C1 segment of cervical spinal cord (tissue), 14 donors: Measurements from ENCODE around the gene CYP4Z1.
"Not testable (repeated sequence)": the region's sequence is repeated elsewhere in the genome, so short reads cannot be mapped to it uniquely, and the experiment has no call there.

Source experiments
- DNase-seq, 14 donors: peaks; one replicate each; lab custom pipeline; 2025; lab: John Stamatoyannopoulos, UW

Gene CYP4Z1

DNA sequence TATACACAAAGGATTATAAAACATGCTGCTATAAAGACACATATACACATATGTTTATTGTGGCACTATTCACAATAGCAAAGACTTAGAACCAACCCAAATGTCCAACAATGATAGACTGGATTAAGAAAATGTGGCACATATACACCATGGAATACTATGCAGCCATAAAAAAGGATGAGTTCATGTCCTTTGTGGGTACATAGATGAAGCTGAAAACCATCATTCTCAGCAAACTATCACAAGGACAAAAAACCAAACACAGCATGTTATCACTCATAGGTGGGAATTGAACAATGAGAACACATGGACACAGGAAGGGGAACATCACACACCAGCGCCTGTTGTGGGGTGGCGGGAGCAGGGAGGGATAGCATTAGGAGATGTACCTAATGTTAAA lies 60.0 kb downstream of the CYP4Z1 start:
- DNase-seq: not testable (repeated sequence)

DNA sequence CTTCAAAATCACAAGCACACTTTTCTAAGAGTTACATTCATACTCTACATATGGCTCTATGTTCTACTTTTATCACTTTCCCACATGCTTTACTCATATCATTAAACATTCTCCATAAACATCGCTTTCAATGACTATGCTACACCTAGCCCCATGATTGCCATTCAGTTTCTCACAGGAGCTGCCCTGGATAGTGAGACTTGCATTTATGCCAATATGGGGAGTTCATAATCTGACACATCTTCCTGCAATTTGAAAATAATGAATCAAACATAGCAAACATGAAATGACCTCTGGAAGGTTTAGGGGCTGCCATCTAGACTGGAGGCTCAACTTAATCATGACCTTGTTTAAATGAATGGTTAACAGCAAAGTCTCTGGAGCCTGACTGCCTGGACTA lies 61.2 kb downstream of the CYP4Z1 start:
- DNase-seq: no peak

DNA sequence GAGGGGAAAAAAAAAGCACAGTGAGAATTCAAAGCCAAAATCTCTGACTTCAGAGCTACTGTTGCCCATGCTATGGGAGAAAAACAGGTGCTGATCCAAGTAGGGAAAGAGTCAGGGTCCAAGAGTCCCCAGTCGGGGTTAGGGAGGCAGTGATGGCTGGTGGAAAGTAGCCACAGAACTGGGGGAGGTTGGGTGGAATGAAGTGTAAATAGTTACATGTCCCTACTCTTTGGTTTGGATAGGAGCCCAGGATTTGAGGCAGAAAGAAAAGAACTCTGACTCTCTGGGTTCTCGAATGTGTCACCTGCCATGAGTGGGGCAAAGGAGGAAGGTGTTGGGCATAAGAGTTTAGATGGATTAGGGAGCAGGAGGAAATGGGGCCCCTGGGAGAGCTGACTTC lies 61.8 kb downstream of the CYP4Z1 start:
- DNase-seq: not testable (repeated sequence)

DNA sequence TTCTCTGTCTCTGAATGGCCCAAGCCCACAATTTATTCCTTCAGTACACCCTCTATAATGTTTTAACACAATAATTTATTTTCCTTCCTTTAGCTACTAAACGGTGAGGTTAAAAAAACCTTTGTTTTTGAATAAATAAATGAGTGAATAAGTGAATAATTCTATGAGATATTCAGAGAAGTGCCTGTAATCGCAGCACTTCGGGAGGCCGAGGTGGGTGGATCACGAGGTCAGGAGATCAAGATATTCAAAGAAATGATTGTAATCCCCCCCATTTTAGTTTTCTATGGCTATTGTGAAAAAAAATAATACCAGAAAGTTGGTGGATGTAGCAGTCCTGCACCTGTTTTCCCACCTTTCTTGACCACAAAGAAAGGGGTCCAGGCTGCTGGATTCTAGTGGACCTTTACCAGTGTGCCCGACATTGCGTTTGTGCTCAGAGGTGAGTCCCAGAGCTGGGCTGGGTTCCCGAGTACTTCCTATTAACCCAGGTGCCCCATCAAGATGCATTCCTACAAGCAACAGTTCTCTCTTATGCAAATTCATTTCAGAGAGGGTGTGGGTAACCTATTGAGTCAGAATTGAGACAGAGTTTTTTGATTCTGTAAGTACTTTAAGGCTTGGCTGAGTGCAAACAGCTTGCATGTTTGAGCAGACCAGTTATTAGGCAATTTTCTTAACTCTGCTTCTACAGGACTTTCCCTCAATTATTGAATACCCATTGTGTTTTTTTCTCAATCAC lies 62.6 kb downstream of the CYP4Z1 start:
- not testable (repeated sequence) for DNase-seq

DNA sequence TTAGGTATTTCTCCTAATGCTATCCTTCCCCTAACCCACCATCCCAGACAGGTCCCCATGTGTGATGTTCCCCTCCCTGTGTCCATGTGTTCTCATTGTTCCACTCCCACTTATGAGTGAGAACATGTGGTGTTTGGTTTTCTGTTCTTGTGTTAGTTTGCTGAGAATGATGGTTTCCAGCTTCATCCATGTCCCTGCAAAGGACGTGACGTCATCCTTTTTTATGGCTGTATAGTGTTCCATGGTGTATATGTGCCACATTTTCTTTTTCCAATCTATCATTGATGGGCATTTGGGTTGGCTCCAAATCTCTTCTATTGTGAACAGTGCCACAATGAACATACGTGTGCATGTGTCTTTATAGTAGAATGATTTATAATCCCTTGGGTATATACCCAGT lies 65.6 kb downstream of the CYP4Z1 start:
- DNase-seq: not testable (repeated sequence)

DNA sequence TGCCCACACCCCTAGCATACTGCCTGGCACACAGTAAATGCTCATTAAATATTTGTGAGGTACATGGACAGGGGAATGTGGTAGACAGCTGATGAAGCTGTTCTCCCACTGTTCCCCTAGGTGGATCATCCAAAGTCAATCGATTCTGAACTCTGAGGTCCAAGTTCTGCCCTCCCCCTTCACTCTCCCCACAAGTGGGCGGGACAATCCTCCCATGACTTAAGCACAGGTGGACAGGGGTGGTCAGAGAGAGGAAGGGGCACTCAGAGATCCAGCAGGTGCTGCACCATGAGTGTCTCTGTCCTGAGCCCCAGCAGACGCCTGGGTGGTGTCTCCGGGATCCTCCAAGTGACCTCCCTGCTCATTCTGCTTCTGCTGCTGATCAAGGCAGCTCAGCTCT lies 70.2 kb downstream of the CYP4Z1 start, which contains the start of gene CYP4A22:
TSS of gene CYP4A22 (plus strand) at position 244 of the 400 bp plus-strand sequence. CDS start at position 289, 45 bp downstream.
- no peak for DNase-seq

DNA sequence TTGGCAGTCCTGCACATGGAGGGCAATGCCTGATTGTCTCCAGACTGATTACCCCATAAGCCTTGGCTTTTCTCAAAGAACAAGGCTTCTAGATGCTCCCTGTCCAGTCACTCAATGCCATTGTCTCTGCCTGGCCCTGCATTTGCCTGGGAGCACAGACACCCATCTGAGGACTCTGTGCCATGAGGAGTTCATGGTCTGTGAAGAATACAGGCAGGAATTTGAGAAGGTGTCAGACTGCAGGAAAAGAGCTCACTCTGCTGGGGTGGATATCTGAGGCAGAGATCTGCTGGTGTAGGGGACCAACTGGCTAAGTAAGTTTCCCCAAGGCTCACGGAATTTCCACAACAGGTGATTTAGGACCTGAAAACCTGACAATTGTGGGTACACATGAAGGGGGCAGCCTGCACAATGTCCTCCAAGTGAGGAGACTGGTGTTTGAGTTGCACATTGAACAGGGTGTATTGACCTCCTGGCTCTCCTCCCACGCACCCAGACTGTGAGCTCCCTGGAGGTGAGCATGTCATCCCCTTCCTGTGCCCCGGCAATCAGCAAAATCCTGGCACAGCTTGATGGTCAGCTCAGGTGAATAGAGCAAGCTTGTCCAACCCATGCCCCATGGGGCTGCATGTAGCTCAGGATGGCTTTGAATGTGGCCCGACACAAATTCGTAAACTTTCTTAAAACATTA lies 71.0 kb downstream of the CYP4Z1 start:
- no peak for DNase-seq

DNA sequence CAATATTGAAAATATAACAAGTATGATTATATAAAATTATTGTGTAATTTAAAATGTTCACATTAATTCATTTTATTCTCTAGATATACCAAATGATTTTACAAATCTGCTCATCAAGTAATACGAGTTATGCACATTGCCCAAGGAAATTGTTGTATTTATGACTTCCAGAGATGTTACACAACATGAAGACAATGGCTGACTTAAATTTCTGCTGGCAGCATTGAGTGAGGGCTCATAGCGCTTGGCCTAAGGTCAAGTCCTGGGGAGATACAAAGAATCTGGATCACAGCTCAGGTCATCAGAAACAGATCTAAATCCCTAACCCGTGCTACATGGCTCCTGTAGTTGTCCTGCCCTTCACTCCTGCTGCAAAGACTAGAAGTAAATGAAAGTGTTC lies 73.3 kb downstream of the CYP4Z1 start:
- not testable (repeated sequence) for DNase-seq

DNA sequence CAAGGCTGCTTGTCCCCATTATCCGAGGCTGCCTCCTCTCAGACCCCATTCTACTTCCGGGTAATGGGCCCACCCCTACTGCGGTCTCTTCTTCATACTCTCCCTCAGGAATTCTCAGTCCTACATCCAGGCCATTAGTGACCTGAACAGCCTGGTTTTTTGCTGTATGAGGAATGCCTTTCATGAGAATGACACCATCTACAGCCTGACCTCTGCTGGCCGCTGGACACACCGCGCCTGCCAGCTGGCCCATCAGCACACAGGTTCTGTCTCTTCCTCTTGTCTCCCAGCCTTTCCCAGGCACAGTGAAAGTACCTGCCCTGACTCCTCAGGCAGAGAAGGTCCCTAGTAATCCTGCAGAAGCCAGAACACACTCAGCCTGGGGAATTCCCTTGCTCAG lies 76.6 kb downstream of the CYP4Z1 start:
- not testable (repeated sequence) for DNase-seq

DNA sequence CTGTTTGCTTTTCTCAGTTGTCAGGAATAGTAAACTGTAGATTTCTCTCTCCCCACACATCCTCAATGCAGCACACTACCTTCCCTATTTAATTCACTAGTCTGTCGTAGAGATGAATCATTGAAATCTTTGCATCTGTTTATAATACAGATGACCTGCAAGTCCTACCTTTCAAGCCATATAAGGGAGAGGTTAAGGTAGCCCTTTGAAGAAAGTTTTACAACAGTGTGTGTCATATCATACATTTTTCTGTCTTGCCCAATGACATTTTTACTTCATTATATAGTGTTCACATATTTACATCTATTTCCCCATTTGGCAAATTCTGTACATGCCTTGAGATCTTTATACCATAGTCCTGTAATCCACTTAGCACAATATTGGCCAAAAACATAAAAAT lies 79.5 kb downstream of the CYP4Z1 start:
- DNase-seq: not testable (repeated sequence)

DNA sequence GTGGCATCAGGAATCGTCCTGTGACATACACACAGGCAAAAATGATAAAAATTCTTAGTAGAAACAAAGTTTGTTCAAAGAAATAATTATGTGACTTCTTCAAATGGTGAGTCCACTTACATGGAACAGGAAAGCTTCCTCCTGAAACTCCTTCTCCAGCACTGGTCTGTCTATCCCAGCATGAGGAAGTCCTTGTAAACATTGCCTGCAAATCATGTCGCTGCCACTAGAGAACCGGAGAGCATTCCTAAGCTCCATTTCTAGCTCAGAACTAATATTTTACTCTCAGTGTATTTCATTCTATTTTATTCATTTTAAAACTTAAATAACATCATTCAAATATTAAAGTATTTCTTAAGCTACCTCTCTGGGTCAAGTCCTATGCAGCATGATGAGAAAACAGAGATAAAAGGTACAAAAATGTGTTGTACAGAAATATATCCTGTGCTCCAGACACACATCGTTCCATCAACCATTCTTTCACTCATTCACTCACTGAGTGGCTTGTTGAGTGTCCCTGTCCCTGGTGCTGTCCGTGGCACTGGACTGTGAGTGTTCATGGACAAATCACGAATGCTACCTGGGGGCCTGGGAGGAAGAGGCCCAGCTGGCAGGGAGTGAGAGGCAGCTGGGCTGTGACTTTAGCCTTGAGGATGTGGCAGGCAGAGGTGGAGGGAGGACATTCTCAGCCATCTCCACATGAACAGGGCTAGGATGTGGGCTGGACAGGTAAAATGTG lies 80.2 kb downstream of the CYP4Z1 start:
- DNase-seq: no peak

DNA sequence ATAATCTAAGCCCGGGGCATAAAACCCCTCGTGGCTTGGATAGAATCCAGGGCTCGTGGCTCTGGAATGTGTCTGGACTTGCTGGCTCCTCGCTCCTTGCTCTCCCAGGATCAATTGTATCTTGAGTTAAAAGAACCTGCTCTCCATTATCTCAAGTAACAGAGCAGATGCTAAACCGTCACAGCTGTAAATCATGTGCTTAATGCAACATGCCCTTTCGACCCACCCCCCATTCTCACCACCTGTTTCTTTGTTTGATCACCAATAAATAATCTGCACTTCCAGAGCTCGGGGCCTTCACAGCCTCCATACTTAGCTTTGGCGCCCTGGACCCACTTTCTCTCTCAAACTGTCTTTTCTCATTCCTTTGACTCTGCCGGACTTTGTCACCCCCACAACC lies 82.1 kb downstream of the CYP4Z1 start:
- DNase-seq: not testable (repeated sequence)

DNA sequence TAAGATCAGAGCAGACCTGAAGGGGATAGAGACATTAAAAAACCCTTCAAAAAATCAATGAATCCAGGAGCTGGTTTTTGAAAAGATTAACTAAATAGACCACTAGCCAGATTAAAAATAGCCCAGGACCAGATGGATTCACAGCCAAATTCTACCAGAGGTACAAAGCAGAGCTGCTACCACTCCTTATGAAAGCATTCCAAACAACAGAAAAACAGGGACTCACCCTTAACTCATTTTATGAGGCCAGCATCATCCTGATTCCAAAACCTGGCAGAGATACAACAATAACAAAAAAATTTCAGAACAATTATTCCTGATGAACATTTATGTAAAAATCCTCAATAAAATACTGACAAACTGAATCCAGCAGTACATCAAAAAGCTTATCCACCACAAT lies 89.4 kb downstream of the CYP4Z1 start:
- DNase-seq: not testable (repeated sequence)

DNA sequence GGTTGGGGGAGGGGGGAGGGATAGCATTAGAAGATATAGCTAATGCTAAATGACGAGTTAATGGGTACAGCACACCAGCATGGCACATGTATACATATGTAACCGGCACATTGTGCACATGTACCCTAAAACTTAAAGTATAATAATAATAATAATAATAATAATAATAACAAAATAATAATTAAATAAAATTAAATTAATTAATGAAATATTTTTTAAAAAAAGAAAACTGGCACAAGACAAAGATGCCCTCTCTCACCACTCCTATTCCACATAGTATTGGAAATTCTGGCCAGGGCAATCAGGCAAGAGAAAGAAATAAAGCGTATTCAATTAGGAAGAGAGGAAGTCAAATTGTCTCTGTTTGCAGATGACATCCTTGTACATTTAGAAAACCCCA lies 90.9 kb downstream of the CYP4Z1 start:
- DNase-seq: not testable (repeated sequence)

DNA sequence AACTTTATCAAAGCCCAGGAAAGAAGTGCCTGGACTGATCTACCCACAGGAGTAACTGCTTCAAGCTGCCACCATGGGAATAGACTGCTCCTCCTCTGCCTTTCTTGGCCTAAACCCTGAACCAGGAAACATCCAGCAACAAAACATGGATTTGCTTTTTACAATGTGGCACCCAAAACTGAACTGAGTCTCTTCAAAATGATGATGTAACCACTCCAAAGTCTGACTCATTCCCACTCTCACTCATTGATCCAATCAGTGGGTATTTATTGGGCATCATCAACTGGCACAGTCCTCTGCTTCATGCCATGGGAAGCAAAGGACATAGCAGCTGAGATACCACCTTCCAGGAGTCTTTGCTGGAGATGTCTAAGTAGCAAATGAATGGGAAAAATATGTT lies 93.7 kb downstream of the CYP4Z1 start:
- DNase-seq: no peak

DNA sequence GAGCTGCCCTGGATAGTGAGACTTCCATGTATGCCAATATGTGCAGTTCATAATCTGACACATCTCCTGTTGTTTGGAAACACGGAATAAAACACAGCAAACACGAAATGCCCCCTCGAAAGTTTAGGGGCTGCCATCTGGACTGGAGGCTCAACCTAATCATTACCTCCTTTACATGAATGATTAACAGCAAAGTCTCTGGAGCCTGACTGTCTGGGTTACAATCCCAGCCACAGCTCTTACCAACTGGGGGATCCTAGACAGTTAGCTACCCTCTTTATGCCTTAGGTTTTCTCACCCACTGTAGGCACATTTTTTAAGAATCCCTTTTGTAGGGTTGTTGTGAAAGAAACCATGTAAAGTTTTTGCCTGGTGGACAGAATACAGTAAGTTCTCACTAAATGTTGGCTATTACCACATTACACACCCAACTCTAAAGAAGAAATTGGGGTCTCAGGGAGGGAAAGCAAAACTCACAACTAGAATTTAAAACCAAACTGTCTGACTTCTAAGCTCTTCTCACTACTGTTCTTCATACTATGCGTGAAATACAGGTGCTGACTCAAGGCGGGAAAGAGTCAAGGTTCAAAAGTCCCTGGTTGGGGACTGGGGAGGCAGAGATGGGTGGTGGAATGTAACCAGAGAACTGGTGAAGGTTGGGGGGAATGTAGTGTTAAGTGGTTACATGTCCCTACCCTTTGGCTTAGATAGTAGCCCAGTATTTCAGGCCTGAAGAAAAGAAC lies 94.4 kb downstream of the CYP4Z1 start:
- DNase-seq: no peak

DNA sequence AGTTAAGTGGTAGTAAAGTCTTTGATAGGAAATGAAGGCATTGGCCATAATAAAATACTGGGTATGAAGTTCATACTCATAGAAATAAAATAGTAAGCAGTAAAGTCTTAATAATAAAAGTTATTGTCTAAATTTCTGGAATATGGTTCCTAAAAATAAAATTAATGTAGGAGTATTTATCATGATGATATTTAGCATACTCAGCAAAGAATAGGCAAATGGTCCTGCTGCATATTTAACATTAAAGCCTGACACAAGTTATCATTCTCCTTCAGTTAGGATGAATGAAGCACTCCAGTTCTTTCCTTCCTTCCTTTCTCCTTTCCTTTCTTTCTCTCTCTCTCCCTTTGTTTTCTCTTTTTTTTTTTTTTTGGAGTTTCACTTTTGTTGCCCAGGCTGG lies 97.5 kb downstream of the CYP4Z1 start:
- DNase-seq: no peak
